Measurements from ENCODE around the gene C1QTNF3. TPM values are rescaled to one million over a fixed set of nuclear protein-coding genes. Genes with fewer than 3 reads are reported as not detected.
"Not testable (repeated sequence)": the region's sequence is repeated elsewhere in the genome, so short reads cannot be mapped to it uniquely, and the experiment has no call there.

C1QTNF3 gene
- total RNA-seq (ENCODE audit: insufficient read depth, low replicate concordance): 200 TPM

GRCh38 chr5:34043099-34043876 is at the start of gene C1QTNF3:
Gene C1QTNF3 (minus strand): TSS chr5:34043213. CDS start chr5:34043125, 88 bp downstream.
- peak; percentile 87 for DNase-seq (ENCODE audit: low spot score)

GRCh38 chr5:34091039-34091438 is 48.0 kb upstream of the C1QTNF3 start:
- not testable (repeated sequence) for DNase-seq (ENCODE audit: low spot score)

GRCh38 chr5:34089802-34090201 is 46.8 kb upstream of the C1QTNF3 start:
- DNase-seq (ENCODE audit: low spot score): not testable (repeated sequence)

- not testable (repeated sequence) for DNase-seq (ENCODE audit: low spot score)
Observed at GRCh38 chr5:34087728-34088127, 44.7 kb upstream of the C1QTNF3 start.

- DNase-seq (ENCODE audit: low spot score): peak; percentile 8
Observed at GRCh38 chr5:34083898-34084297, 40.9 kb upstream of the C1QTNF3 start.

- DNase-seq (ENCODE audit: low spot score): peak; percentile 64
Observed at GRCh38 chr5:34079505-34079904, 36.5 kb upstream of the C1QTNF3 start.

GRCh38 chr5:34077636-34078035 is 34.6 kb upstream of the C1QTNF3 start:
- DNase-seq (ENCODE audit: low spot score): not testable (repeated sequence)

- not testable (repeated sequence) for DNase-seq (ENCODE audit: low spot score)
Observed at GRCh38 chr5:34076719-34077364, 33.8 kb upstream of the C1QTNF3 start.

- not testable (repeated sequence) for DNase-seq (ENCODE audit: low spot score)
Observed at GRCh38 chr5:34074472-34074871, 31.5 kb upstream of the C1QTNF3 start.

GRCh38 chr5:34074071-34074470 is 31.1 kb upstream of the C1QTNF3 start:
- not testable (repeated sequence) for DNase-seq (ENCODE audit: low spot score)

- not testable (repeated sequence) for DNase-seq (ENCODE audit: low spot score)
Observed at GRCh38 chr5:34070626-34071025, 27.6 kb upstream of the C1QTNF3 start.

GRCh38 chr5:34064656-34065055 is 21.6 kb upstream of the C1QTNF3 start:
- DNase-seq (ENCODE audit: low spot score): no peak

- no peak for DNase-seq (ENCODE audit: low spot score)
Observed at GRCh38 chr5:34062419-34062818, 19.4 kb upstream of the C1QTNF3 start.

- DNase-seq (ENCODE audit: low spot score): no peak
Observed at GRCh38 chr5:34061993-34062392, 19.0 kb upstream of the C1QTNF3 start.

GRCh38 chr5:34059977-34060376 is 17.0 kb upstream of the C1QTNF3 start:
- DNase-seq (ENCODE audit: low spot score): no peak

GRCh38 chr5:34058532-34058931 is 15.5 kb upstream of the C1QTNF3 start:
- no peak for DNase-seq (ENCODE audit: low spot score)

- no peak for DNase-seq (ENCODE audit: low spot score)
Observed at GRCh38 chr5:34057569-34057968, 14.6 kb upstream of the C1QTNF3 start.

- no peak for DNase-seq (ENCODE audit: low spot score)
Observed at GRCh38 chr5:34057118-34057517, 14.1 kb upstream of the C1QTNF3 start.

GRCh38 chr5:34055667-34056066 is 12.7 kb upstream of the C1QTNF3 start:
- no peak for DNase-seq (ENCODE audit: low spot score)

GRCh38 chr5:34054400-34054729 is 11.4 kb upstream of the C1QTNF3 start:
- DNase-seq (ENCODE audit: low spot score): no peak

- DNase-seq (ENCODE audit: low spot score): peak; percentile 93
Observed at GRCh38 chr5:34053571-34054399, 10.8 kb upstream of the C1QTNF3 start.

- peak; percentile 93 for DNase-seq (ENCODE audit: low spot score)
Observed at GRCh38 chr5:34053133-34053532, 10.1 kb upstream of the C1QTNF3 start.

All from umbilical cord (tissue), 2 donors.